MM.1S (cell line): Measurements from ENCODE around the gene GAS7.

Experiments used
- DNase-seq: peaks from one replicate; pipeline ENCODE4 v3.0.0-alpha.2; 2015
- H2AFZ ChIP-seq: fragments of 300-600 bp; sonication (generic); 2 replicates; pipeline ENCODE4 v1.6.0; 2016; ENCODE audit warnings: antibody characterized with exemption, low read length
- H3F3A ChIP-seq: fragments of 300-600 bp; sonication (generic); 2 replicates; pipeline ENCODE4 v1.6.1; 2016; ENCODE audit warnings: mild to moderate bottlenecking, antibody characterized with exemption, low read length, moderate library complexity, mixed read lengths; ENCODE audit not compliant: insufficient read depth
- H3K27ac ChIP-seq: fragments of 300-600 bp; sonication (generic); 2 replicates; pipeline ENCODE4 v1.5.1; 2016; ENCODE audit warnings: mild to moderate bottlenecking, low read length
- H3K27me3 ChIP-seq: fragments of 300-600 bp; sonication (generic); replicated peaks from 2 replicates; pipeline ENCODE4 v1.6.0; 2016; ENCODE audit warnings: low read length; ENCODE audit not compliant: insufficient read depth
- H3K36me3 ChIP-seq: fragments of 300-600 bp; sonication (generic); replicated peaks from 2 replicates; pipeline ENCODE4 v1.6.1; 2016; ENCODE audit warnings: mild to moderate bottlenecking, low read length, mixed read lengths; ENCODE audit not compliant: insufficient read depth
- H3K4me1 ChIP-seq: fragments of 300-600 bp; sonication (generic); 2 replicates; pipeline ENCODE4 v1.6.1; 2016; ENCODE audit warnings: low read length, mixed read lengths
- H3K4me2 ChIP-seq: fragments of 300-600 bp; sonication (generic); 2 replicates; pipeline ENCODE4 v1.6.0; 2016; ENCODE audit warnings: low read depth, low read length
- H3K4me3 ChIP-seq: fragments of 300-600 bp; sonication (generic); 2 replicates; pipeline ENCODE4 v1.5.1; 2016; ENCODE audit warnings: low read length, mixed read lengths
- H3K79me2 ChIP-seq: fragments of 300-600 bp; sonication (generic); 2 replicates; pipeline ENCODE4 v1.6.1; 2016; ENCODE audit warnings: mixed run types, low read length, mixed read lengths
- H3K9ac ChIP-seq: fragments of 300-600 bp; sonication (generic); 2 replicates; pipeline ENCODE4 v1.6.1; 2016; ENCODE audit warnings: low read length, mixed read lengths
- H3K9me2 ChIP-seq: fragments of 300-600 bp; sonication (generic); replicated peaks from 2 replicates; pipeline ENCODE4 v1.6.1; 2016; ENCODE audit warnings: mild to moderate bottlenecking, low read length, mixed read lengths; ENCODE audit not compliant: insufficient read depth
- H3K9me3 ChIP-seq: fragments of 300-600 bp; sonication (generic); replicated peaks from 2 replicates; pipeline ENCODE4 v1.6.1; 2016; ENCODE audit warnings: mild to moderate bottlenecking, low read length, mixed read lengths; ENCODE audit not compliant: insufficient read depth
- H4K20me1 ChIP-seq: fragments of 300-600 bp; sonication (generic); 2 replicates; pipeline ENCODE4 v1.6.1; 2016; ENCODE audit warnings: mild to moderate bottlenecking, low read length, moderate library complexity, mixed read lengths; ENCODE audit not compliant: insufficient read depth
- EZH2 ChIP-seq: fragments of 300-600 bp; sonication (generic); optimal IDR thresholded peaks from 2 replicates; pipeline ENCODE3; 2017; ENCODE audit warnings: low read depth, mild to moderate bottlenecking, antibody characterized with exemption, low read length, mixed read lengths
- EZH2phosphoT487 ChIP-seq: fragments of 300-600 bp; sonication (generic); IDR thresholded peaks from 2 replicates; pipeline ENCODE4 v1.6.1; 2018; ENCODE audit warnings: antibody characterized with exemption, low read length
- TF ChIP-seq, protein P1 (sequence below): fragments of 300-600 bp; sonication (generic); IDR thresholded peaks from 2 replicates; pipeline ENCODE4 v1.5.1; 2016; ENCODE audit warnings: antibody characterized with exemption, low read length, mixed read lengths

Gene GAS7

DNA sequence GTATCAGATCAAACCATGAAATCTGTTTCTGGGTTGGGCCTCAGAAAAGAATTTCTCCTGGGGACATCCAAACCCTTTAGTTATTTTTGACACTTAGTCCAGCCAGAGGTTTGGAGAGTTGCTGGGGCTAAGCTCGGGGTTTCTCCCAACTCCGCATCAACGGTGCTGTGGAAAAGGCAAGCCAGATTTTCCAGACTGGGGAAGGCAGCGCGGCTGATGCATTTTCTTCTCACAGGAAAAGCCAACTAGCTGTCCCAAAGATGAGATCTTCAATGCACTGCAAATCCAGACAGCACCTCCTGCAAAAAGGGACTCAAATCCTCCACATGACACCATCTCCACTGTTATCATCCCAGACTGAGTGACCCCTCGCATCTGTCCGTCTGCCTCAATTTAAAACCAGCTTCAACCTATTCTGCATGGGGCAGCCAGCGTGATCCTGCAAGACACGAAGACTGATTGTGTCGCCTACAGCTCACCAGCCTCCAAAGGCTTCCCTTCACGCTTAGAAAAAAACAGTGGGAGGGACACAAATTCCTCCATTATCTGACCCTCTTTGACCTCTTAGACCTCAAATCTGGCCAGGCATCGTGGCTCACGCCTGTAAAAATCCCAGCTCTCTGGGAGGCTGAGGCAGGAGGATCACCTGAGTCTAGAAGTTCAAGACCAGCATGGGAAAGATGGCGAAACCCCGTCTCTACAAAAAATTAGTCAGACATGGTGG lies 62.0 kb downstream of the GAS7 start:
- H3K9ac ChIP-seq: no peak overlapping the region
- H3F3A ChIP-seq: no peaks in the 10 kb centered on the region
- TF ChIP-seq, protein P1, sequence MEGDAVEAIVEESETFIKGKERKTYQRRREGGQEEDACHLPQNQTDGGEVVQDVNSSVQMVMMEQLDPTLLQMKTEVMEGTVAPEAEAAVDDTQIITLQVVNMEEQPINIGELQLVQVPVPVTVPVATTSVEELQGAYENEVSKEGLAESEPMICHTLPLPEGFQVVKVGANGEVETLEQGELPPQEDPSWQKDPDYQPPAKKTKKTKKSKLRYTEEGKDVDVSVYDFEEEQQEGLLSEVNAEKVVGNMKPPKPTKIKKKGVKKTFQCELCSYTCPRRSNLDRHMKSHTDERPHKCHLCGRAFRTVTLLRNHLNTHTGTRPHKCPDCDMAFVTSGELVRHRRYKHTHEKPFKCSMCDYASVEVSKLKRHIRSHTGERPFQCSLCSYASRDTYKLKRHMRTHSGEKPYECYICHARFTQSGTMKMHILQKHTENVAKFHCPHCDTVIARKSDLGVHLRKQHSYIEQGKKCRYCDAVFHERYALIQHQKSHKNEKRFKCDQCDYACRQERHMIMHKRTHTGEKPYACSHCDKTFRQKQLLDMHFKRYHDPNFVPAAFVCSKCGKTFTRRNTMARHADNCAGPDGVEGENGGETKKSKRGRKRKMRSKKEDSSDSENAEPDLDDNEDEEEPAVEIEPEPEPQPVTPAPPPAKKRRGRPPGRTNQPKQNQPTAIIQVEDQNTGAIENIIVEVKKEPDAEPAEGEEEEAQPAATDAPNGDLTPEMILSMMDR: no peak
- TF ChIP-seq EZH2 (no peak), EZH2phosphoT487 (no peak)
- H2AFZ ChIP-seq: no peak overlapping the region
- no peaks in the 10 kb centered on the region for H3K9me3 ChIP-seq
- no peaks in the 10 kb centered on the region for H3K9me2 ChIP-seq
- H3K4me3 ChIP-seq: no peak overlapping the region
- DNase-seq: no peak
- no peaks in the 10 kb centered on the region for H3K4me1 ChIP-seq
- no peaks in the 10 kb centered on the region for H3K79me2 ChIP-seq
- no peaks in the 10 kb centered on the region; the same call in 1 of the 2 replicates for H3K27me3 ChIP-seq
- H3K4me2 ChIP-seq: no peak overlapping the region
- no peaks in the 10 kb centered on the region for H4K20me1 ChIP-seq
- no peaks in the 10 kb centered on the region for H3K36me3 ChIP-seq
- H3K27ac ChIP-seq: no peak overlapping the region

DNA sequence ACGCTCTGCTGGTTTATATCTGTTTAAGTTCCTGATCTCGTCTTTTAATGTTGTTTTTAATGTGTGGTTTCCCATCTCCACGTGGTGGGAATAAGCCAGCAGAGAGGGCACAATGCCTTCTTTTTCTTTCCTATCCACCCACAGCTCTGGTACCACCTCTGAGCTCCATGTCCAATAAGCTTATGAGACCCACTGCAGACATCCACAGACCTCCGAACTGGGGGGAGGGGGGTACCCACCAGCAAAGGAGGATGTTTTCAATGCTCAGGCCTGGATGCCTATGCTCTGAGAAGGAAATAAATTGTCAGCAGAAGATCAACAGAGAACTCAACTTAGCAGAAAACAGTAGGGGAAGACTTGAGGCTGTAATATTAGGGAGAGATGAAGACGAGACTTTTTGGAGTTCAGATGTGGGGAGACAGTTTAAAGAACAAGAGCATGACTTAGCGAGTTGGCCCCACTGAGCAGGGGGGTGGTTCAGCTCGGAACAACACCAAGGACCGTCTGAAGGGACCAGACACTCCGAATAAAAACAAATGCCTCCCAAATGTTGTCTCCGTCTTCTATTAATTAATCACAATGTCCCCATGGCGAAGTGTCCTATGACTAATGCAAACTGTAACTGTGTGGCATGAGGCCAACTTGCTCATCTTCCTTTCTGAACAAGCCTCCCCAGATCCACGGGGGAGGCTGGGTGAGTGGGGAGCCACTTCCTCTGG lies 62.7 kb downstream of the GAS7 start:
- Histone ChIP-seq H3K9me3 (no peaks in the 10 kb centered on the region), H2AFZ (no peak overlapping the region), H3K79me2 (no peaks in the 10 kb centered on the region), H3K4me3 (no peak overlapping the region), H3K4me2 (no peak overlapping the region), H3K9ac (no peak overlapping the region), H4K20me1 (no peaks in the 10 kb centered on the region), H3K27ac (no peak overlapping the region), H3K4me1 (no peaks in the 10 kb centered on the region), H3K36me3 (no peaks in the 10 kb centered on the region), H3F3A (no peaks in the 10 kb centered on the region), H3K27me3 (no peaks in the 10 kb centered on the region; the same call in 1 of the 2 replicates), H3K9me2 (no peaks in the 10 kb centered on the region)
- TF ChIP-seq, protein P1: no peak
- TF ChIP-seq EZH2phosphoT487 (no peak), EZH2 (no peak)
- DNase-seq: no peak

DNA sequence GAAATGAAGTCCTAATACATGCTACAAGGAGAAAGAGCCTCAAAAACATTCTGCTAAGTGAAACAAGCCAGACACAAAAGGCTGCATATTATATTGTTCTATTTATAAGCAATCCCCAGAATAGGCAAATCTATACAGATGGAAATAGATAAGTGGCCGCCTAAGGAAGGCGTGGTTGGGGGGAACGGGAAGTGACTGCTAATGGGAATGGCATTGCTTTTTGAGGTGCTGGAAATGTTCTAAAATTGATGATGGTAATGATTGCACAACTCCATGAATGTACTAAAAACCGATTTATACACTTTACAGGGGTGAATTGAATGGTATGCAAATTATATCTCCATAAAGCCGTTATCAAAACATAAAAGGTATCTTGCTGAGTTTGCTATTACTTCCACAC lies 67.7 kb downstream of the GAS7 start:
- no peaks in the 10 kb centered on the region for H3K9me2 ChIP-seq
- no peak overlapping the region for H3K4me2 ChIP-seq
- no peaks in the 10 kb centered on the region for H3K4me1 ChIP-seq
- H3K36me3 ChIP-seq: no peaks in the 10 kb centered on the region
- no peak overlapping the region for H3K27ac ChIP-seq
- no peaks in the 10 kb centered on the region for H3F3A ChIP-seq
- no peaks in the 10 kb centered on the region for H3K9me3 ChIP-seq
- H3K4me3 ChIP-seq: no peak overlapping the region
- no peak overlapping the region for H2AFZ ChIP-seq
- H3K79me2 ChIP-seq: no peaks in the 10 kb centered on the region
- TF ChIP-seq EZH2phosphoT487 (no peak), EZH2 (no peak)
- TF ChIP-seq, protein P1: no peak
- H4K20me1 ChIP-seq: no peaks in the 10 kb centered on the region
- no peak overlapping the region for H3K9ac ChIP-seq
- no peaks in the 10 kb centered on the region for H3K27me3 ChIP-seq
- no peak for DNase-seq
